ENCODE results near the gene THRB.
"Not testable (repeated sequence)": the region's sequence is repeated elsewhere in the genome, so short reads cannot be mapped to it uniquely, and the experiment has no call there.

THRB gene

GRCh38 chr3:24400015-24400414 is 94.6 kb downstream of the THRB start:
- DNase-seq, result no peak

DNA sequence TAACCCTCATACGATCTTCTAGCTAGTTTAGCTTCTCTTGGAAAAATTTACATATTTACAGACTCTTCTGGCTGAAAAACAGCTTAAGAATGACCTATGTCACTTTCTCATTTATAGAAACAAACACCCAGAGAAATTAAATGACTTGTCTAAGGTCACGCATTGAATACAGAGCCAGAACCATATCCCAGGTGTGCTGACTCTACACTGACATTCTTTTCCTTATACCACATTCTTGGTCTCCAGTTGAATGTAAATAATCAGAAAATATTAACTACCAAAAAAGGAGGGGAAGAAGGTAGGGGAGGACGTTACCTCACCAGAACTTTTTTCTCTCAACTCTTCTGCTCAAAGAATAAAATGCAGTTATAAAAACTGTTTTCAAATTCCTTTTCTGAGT is 95.0 kb downstream of the THRB start:
- DNase-seq, result no peak

DNA sequence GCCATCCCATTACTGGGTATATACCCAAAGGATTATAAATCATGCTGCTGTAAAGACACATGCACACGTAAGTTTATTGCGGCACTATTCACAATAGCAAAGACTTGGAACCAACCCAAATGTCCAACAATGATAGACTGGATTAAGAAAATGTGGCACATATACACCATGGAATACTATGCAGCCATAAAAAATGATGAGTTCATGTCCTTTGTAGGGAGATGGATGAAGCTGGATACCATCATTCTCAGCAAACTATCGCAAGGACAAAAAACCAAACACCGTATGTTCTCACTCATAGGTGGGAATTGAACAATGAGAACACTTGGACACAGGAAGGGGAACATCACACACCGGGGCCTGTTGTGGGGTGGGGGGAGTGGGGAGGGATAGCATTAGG is 95.9 kb downstream of the THRB start:
- not testable (repeated sequence) for DNase-seq

DNA sequence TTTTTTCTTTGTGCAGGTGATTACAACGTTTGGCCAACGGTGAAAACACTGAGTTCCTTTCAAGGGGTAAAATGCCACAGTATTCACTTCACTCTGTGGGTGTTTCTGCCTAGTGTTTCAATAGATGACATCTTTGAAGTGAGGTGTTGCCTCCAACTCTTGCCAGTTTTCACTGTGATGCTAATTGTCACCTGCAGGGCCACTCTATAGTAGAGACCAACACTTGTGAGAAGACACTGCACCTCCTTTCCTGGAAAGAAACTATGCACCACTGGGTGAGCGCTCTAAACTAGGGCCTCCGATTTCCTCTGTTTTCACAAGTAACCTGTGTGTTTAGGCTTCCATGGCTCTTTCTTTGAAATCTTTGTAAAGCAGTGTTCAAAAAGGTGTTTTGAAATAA is 98.3 kb downstream of the THRB start:
- no peak for DNase-seq

- DNase-seq, result no peak
Measured at GRCh38 chr3:24394754-24395153, 99.9 kb downstream of the THRB start.

DNA sequence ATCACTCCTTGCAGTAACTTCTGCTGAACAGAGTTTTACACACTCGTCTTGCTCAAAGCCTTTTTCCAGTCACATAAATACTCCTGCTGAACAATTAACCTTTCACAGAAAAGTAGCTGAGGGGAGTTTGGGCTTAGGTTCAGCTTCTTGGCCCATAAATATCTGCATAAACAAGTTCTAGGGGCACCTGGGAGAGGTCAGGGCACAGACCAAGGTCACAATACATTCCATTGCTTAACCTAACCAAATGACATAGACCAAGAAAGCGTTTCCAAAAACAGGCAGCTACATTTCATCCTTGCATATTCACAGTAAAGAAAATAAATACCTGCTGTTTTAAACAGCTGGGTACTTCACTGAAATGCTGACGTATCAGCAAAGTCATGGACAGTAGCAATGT is 101.3 kb downstream of the THRB start:
- DNase-seq, result no peak

GRCh38 chr3:24390169-24391130 is 104.2 kb downstream of the THRB start:
- no peak for DNase-seq

GRCh38 chr3:24389108-24390090 is 105.3 kb downstream of the THRB start:
- no peak for DNase-seq

DNA sequence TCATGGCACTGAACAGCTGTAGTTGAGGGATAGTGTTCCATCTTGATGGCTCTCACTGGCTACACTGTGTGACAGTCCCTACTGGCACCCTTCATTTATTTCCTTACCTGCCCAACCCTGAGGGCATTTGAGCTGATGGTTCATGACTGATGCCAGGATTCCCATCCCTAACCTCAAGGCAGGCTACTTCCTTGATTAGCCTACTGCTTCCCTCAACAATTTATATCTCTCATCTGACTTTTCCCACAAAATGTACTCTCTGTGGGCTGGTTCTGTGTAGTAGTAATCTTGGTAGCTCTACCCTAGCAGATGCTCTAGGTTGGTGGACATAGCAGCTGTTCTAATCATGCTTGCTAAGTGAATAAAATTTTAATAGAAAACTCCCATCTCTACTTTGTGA is 106.0 kb downstream of the THRB start:
- DNase-seq, result no peak

- DNase-seq, result no peak
Measured at GRCh38 chr3:24388159-24388558, 106.5 kb downstream of the THRB start.

- no peak for DNase-seq
Measured at GRCh38 chr3:24387493-24387892, 107.2 kb downstream of the THRB start.

DNA sequence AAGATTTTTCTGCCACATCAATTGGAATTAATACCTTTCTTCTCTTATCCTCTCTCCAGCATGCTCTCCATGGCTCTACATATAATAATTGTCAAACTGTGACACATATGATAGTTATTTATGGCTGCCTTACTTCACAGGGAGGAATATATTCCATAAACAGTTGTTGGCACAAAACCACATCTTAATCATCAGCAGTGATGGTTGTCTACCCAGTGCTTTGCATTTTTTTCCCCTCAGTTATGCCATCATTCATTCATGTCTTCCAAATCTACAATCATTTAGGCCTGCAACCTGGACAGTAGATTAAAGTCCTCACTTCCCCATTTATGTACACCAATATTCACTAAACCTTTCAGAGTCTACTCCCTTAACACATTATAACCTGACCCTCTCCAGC is 107.7 kb downstream of the THRB start:
- no peak for DNase-seq

GRCh38 chr3:24386458-24386857 is 108.2 kb downstream of the THRB start:
- no peak for DNase-seq

DNA sequence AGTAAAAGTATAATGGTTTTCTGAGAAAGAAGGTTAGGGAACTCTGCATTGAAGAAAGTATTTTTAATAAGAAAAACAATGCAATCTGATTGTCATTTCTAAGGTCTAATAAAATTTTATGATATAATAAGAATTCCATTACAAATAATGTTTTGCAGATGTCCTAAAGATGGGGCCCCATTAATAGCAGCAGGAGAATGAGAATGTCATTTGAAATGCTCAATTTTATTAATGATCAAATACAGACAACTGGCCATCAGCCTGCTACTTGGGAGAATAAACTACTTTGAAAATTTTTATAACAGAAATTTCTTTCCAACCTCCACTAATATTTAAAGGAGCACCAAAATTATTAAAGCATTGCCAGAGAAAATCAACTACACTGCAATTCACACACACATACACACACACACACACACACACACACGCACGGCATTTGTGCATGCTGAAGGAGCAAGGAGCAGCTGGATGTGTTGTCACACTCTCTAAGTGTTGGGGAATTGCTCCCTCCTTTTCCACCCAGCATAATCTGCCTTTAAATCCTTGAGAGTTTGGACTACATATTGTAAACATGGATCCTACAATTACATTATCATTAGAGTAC is 109.5 kb downstream of the THRB start:
- DNase-seq, result no peak

- DNase-seq, result no peak
Measured at GRCh38 chr3:24382647-24383046, 112.0 kb downstream of the THRB start.

- no peak for DNase-seq
Measured at GRCh38 chr3:24379936-24380335, 114.7 kb downstream of the THRB start.

DNA sequence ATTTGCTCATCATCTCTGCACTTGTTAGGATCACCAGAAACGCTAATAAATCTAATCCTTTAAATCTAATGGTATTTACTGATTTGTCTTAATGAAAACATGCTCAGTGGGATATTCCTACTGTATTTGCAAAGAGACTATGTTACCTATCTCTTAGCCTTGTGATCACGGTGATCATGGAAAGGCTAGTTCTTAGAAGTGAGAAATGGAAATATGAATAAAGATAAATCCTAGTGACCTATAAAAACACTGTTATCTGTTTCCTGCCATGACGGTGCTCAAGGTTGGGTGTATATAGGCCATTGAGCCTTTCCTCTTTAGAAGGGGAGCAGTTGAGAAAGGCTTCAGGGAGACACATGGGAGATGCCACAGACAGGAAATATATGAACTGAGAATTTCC is 116.3 kb downstream of the THRB start:
- DNase-seq, result no peak

DNA sequence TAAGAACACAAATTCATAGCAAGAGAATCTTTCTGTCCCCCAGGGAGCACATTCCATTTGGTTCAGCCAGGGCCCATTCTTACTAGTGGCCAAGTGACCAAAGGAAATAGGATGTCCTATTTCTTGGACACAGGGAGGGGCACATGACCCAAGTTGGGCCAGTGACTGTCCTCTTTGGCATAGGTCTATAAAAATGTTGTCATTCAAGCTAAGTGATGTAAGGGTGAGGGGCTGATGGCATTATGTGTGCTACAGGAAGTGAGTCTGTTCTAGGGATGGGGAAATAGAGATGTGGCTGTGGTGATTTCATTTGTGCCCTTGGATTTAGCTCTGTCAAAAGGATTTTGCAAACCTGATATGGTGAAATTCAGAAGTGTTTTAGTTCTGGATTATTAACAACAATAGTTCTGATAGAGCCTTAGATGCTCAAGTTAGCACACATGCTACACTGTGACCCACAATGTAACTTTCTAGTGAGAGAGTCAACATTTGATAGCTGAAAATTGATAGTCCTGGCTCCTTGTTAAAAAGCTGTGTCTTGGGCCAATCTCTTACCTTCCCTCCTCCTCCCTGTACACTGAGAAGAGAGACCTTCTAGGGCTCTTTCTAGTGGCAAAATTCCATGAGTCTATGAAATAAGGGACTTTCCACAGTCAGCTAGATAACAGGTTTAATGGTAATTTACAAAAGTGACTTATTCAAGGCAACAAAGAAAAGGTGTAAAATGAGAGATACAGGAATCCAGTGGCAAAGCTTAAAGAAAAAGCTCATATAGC is 117.2 kb downstream of the THRB start:
- no peak for DNase-seq

- no peak for DNase-seq
Measured at GRCh38 chr3:24375947-24376384, 118.7 kb downstream of the THRB start.

DNA sequence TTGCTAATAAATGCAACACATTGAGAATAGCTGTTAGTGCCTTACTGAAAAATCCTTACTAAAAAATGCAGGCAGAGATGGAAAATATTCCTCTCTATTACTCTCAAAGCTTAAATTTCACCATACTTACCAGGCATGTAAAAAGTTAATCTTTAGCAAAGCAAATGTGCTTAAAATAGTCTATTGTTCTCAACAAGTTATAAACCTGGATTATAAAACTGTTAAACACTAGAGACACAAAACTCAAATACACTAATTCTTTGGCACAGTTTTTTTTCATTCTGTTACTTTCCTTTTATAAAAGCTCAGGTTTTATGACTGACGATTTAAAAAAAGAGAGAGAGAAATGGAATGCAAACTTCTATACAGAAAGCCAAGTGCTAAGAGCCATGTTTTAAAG is 119.8 kb downstream of the THRB start:
- no peak for DNase-seq

GRCh38 chr3:24373198-24373959 is 121.3 kb downstream of the THRB start:
- DNase-seq, result no peak

Measured in activated T-cell treated with anti-CD3 and anti-CD28 coated beads, Interleukin-2, amount 50 U/mL, for 48 hours (primary cell).